Placental pericyte (primary cell): ENCODE measurements around the gene ALG10B. TPM values are rescaled to one million over a fixed set of nuclear protein-coding genes. Genes with fewer than 3 reads are reported as not detected.

Source experiments
- small RNA-seq: library from RNA; depleted of rRNA; stranded (forward); fragments of <200 nt; gene quantifications from one replicate; pipeline ENCODE3, GENCODE V24; 2012; ENCODE audit warnings: low replicate concordance
- total RNA-seq: library from RNA; depleted of rRNA; stranded (reverse); fragments of >200 nt; gene quantifications from 2 replicates; pipeline ENCODE4 v1.2.3, GENCODE V29; 2012

The ALG10B gene, protein sequence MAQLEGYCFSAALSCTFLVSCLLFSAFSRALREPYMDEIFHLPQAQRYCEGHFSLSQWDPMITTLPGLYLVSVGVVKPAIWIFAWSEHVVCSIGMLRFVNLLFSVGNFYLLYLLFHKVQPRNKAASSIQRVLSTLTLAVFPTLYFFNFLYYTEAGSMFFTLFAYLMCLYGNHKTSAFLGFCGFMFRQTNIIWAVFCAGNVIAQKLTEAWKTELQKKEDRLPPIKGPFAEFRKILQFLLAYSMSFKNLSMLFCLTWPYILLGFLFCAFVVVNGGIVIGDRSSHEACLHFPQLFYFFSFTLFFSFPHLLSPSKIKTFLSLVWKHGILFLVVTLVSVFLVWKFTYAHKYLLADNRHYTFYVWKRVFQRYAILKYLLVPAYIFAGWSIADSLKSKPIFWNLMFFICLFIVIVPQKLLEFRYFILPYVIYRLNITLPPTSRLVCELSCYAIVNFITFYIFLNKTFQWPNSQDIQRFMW
- total RNA-seq, result 1.8 and 5.4 TPM in 2 replicates

GRCh38 chr12:38316391-38317129, at the start of gene ALG10B:
TSS of gene ALG10B (plus strand) at chr12:38316774. CDS start at chr12:38316894, 120 bp downstream.

Small RNAs within 50 kb of the gene (small RNA-seq; reads per million reads assigned to genes)
- gene RF00019, result not detected
